ENCODE measurements around the gene SPNS3. TPM values are rescaled to one million over a fixed set of nuclear protein-coding genes. Genes with fewer than 3 reads are reported as not detected.

Gene SPNS3
- polyA plus RNA-seq, 1 donor (not counting 4 experiments of a cell fraction or from before 2014, with no cell fraction given) = not detected

- no peaks in the 10 kb centered on the region for H3K4me1 ChIP-seq (ENCODE audit: control insufficient read depth, extremely low read depth, insufficient read depth, low read length)
- dilution Hi-C loops (cut with MboI; ENCODE audit: extremely low pct_ligation_motif_present, low sequenced_read_pairs) = no loop called here
These were observed 101.4 kb downstream of the SPNS3 start for GRCh38 chr17:4534928-4535666.

GRCh38 chr17:4535667-4536258 is 102.0 kb downstream of the SPNS3 start:
- H3K4me1 ChIP-seq (ENCODE audit: control insufficient read depth, extremely low read depth, insufficient read depth, low read length) = no peaks in the 10 kb centered on the region
- no peak overlapping the region for H3K4me3 ChIP-seq (ENCODE audit: control insufficient read depth in 2 of 3, extremely low read depth in 1 of 3, insufficient read depth in 2 of 3, low read depth in 1 of 3, low read length in 3 of 3)
- no peaks in the 10 kb centered on the region for H3K79me2 ChIP-seq (ENCODE audit: control insufficient read depth, insufficient read depth, low read length)
- peaks cover 9% of the 10 kb centered on the region for H4K20me1 ChIP-seq (ENCODE audit: control insufficient read depth, extremely low read depth, insufficient read depth, low read length)
- H3K9me3 ChIP-seq (ENCODE audit: control insufficient read depth, low read depth, low read length) = no peaks in the 10 kb centered on the region
- dilution Hi-C loops (cut with MboI; ENCODE audit: extremely low pct_ligation_motif_present, low sequenced_read_pairs) = no loop called here
- no peak overlapping the region for H3K27ac ChIP-seq (ENCODE audit: control insufficient read depth, insufficient read depth, low read length)
- H3K9ac ChIP-seq (ENCODE audit: control insufficient read depth, extremely low read depth, insufficient read depth, low read length) = no peak overlapping the region
- no peaks in the 10 kb centered on the region for H3K9me1 ChIP-seq (ENCODE audit: control insufficient read depth, extremely low read depth, insufficient read depth, low read length)
- H3K27me3 ChIP-seq (ENCODE audit: control insufficient read depth, extremely low read depth, insufficient read depth, low read length) = peaks cover 20% of the 10 kb centered on the region
- no peak for TF ChIP-seq CTCF (optimal IDR thresholded peaks at IDR 0.05 in 1 of 3, IDR thresholded peaks at IDR 0.05 in 1 of 3, conservative IDR thresholded peaks at IDR 0.05 in 1 of 3; ENCODE audit: extremely low read depth in 1 of 3, insufficient read depth in 2 of 3, low read length in 3 of 3)
- TF ChIP-seq EZH2 (IDR thresholded peaks at IDR 0.05; ENCODE audit: low read length) = no peak
- no peak overlapping the region for H3K4me2 ChIP-seq (ENCODE audit: control insufficient read depth, extremely low read depth, insufficient read depth, low read depth, low read length)
- H2AFZ ChIP-seq (ENCODE audit: control insufficient read depth, low read length) = no peak overlapping the region
- FAIRE-seq (no peak), DNase-seq (ENCODE audit: low read depth, low spot score) (no peak)
- peaks cover 15 to 24% of the 10 kb centered on the region in 2 experiments for H3K36me3 ChIP-seq (ENCODE audit: control insufficient read depth in 2 of 2, extremely low read depth in 1 of 2, insufficient read depth in 2 of 2, low read length in 2 of 2)

More at GRCh38 chr17:4534928-4535666, 101.4 kb downstream of the SPNS3 start:
- H3K9me3 ChIP-seq (ENCODE audit: control insufficient read depth, low read depth, low read length) = no peaks in the 10 kb centered on the region
- H3K36me3 ChIP-seq (ENCODE audit: control insufficient read depth in 2 of 2, extremely low read depth in 1 of 2, insufficient read depth in 2 of 2, low read length in 2 of 2) = peaks cover 15 to 19% of the 10 kb centered on the region in 2 experiments
- no peak for FAIRE-seq
- no peak overlapping the region for H3K4me2 ChIP-seq (ENCODE audit: control insufficient read depth, extremely low read depth, insufficient read depth, low read depth, low read length)
- H3K27me3 ChIP-seq (ENCODE audit: control insufficient read depth, extremely low read depth, insufficient read depth, low read length) = peaks cover 26% of the 10 kb centered on the region
- no peak overlapping the region for H2AFZ ChIP-seq (ENCODE audit: control insufficient read depth, low read length)
- H3K9me1 ChIP-seq (ENCODE audit: control insufficient read depth, extremely low read depth, insufficient read depth, low read length) = no peaks in the 10 kb centered on the region
- no peak overlapping the region for H3K4me3 ChIP-seq (ENCODE audit: control insufficient read depth in 2 of 3, extremely low read depth in 1 of 3, insufficient read depth in 2 of 3, low read depth in 1 of 3, low read length in 3 of 3)
- H4K20me1 ChIP-seq (ENCODE audit: control insufficient read depth, extremely low read depth, insufficient read depth, low read length) = peaks cover 9% of the 10 kb centered on the region
- TF ChIP-seq CTCF (optimal IDR thresholded peaks at IDR 0.05 in 1 of 3, IDR thresholded peaks at IDR 0.05 in 1 of 3, conservative IDR thresholded peaks at IDR 0.05 in 1 of 3; ENCODE audit: extremely low read depth in 1 of 3, insufficient read depth in 2 of 3, low read length in 3 of 3) (no peak), EZH2 (IDR thresholded peaks at IDR 0.05; ENCODE audit: low read length) (no peak)
- no peak overlapping the region for H3K9ac ChIP-seq (ENCODE audit: control insufficient read depth, extremely low read depth, insufficient read depth, low read length)
- DNase-seq (ENCODE audit: low read depth, low spot score) = no peak
- H3K79me2 ChIP-seq (ENCODE audit: control insufficient read depth, insufficient read depth, low read length) = no peaks in the 10 kb centered on the region
- H3K27ac ChIP-seq (ENCODE audit: control insufficient read depth, insufficient read depth, low read length) = no peak overlapping the region
